Fibroblast of the aortic adventitia (primary cell): ENCODE results near the gene PTPRG. TPM values are rescaled to one million over a fixed set of nuclear protein-coding genes. Genes with fewer than 3 reads are reported as not detected.

Source experiments
- DNase-seq: peaks from one replicate; pipeline ENCODE4 v3.0.0-alpha.2; 2010; ENCODE audit warnings: low read depth
- H3K4me3 ChIP-seq: 2 replicates; pipeline ENCODE4 v1.5.1; 2011; ENCODE audit warnings: low read depth, mild to moderate bottlenecking, control low read depth, low read length, moderate library complexity
- CTCF ChIP-seq: IDR thresholded peaks from 2 replicates; pipeline ENCODE4 v1.5.1; 2011; ENCODE audit warnings: mild to moderate bottlenecking, low read length, control low read depth, inconsistent platforms; ENCODE audit not compliant: insufficient read depth
- total RNA-seq: library from RNA; depleted of rRNA; stranded (reverse); fragments of >200 nt; gene quantifications from 2 replicates; pipeline ENCODE4 v1.2.3, GENCODE V29; 2012; ENCODE audit warnings: low replicate concordance

The PTPRG gene
- total RNA-seq, 1 donor: 52.0 TPM

GRCh38 chr3:61575893-61576292 is 14.5 kb downstream of the PTPRG start:
- no peak overlapping the region for H3K4me3 ChIP-seq
- DNase-seq: no peak
- TF ChIP-seq CTCF: no peak

- H3K4me3 ChIP-seq: no peak overlapping the region
- no peak for DNase-seq
- TF ChIP-seq CTCF: no peak
These were observed 16.4 kb downstream of the PTPRG start for GRCh38 chr3:61577760-61578159.

GRCh38 chr3:61578667-61579367 is 17.4 kb downstream of the PTPRG start:
- TF ChIP-seq CTCF: no peak
- no peak for DNase-seq
- no peak overlapping the region for H3K4me3 ChIP-seq

GRCh38 chr3:61579685-61580084 is 18.3 kb downstream of the PTPRG start:
- no peak for TF ChIP-seq CTCF

GRCh38 chr3:61580982-61581643 is 19.7 kb downstream of the PTPRG start:
- no peak for TF ChIP-seq CTCF
- DNase-seq: no peak
- H3K4me3 ChIP-seq: no peak overlapping the region

More at GRCh38 chr3:61579685-61580084, 18.3 kb downstream of the PTPRG start:
- no peak overlapping the region for H3K4me3 ChIP-seq
- no peak for DNase-seq

- no peak for TF ChIP-seq CTCF
- no peak overlapping the region for H3K4me3 ChIP-seq
- no peak for DNase-seq
These were observed 20.9 kb downstream of the PTPRG start for GRCh38 chr3:61582287-61582686.
